GM23248 (cell line): ENCODE measurements around the gene CBX3. TPM values are rescaled to one million over a fixed set of nuclear protein-coding genes. Genes with fewer than 3 reads are reported as not detected.

Source experiments
- DNase-seq: peaks from one replicate; pipeline ENCODE4 v3.0.0-alpha.2; 2015
- H2AFZ ChIP-seq: fragments of 200-600 bp; sonication (generic); 2 replicates; pipeline ENCODE4 v1.6.1; 2016; ENCODE audit warnings: antibody characterized with exemption
- H3F3A ChIP-seq: fragments of 200-600 bp; sonication (generic); 2 replicates; pipeline ENCODE4 v1.6.1; 2016; ENCODE audit warnings: mild to moderate bottlenecking, antibody characterized with exemption, mixed run types; ENCODE audit not compliant: insufficient read depth
- H3K27ac ChIP-seq: fragments of 200-600 bp; sonication (generic); 2 replicates; pipeline ENCODE4 v1.5.1; 2016; ENCODE audit warnings: mild to moderate bottlenecking
- H3K27me3 ChIP-seq: fragments of 200-600 bp; sonication (generic); replicated peaks from 2 replicates; pipeline ENCODE4 v1.6.1; 2016; ENCODE audit warnings: mild to moderate bottlenecking; ENCODE audit not compliant: insufficient read depth
- H3K36me3 ChIP-seq: fragments of 200-600 bp; sonication (generic); 2 replicates; pipeline ENCODE4 v1.6.1; 2016; ENCODE audit warnings: low read depth, mild to moderate bottlenecking
- H3K4me1 ChIP-seq: fragments of 200-600 bp; sonication (generic); 2 replicates; pipeline ENCODE4 v1.6.1; 2016; ENCODE audit warnings: mild to moderate bottlenecking; ENCODE audit not compliant: insufficient read depth
- H3K4me2 ChIP-seq: fragments of 200-600 bp; sonication (generic); one replicate; pipeline ENCODE4 v1.6.1; 2016; ENCODE audit warnings: mild to moderate bottlenecking; ENCODE audit not compliant: unreplicated experiment
- H3K4me3 ChIP-seq: fragments of 200-600 bp; sonication (generic); 2 replicates; pipeline ENCODE4 v1.5.1; 2016; ENCODE audit warnings: mild to moderate bottlenecking
- H3K79me2 ChIP-seq: fragments of 200-600 bp; sonication (generic); 2 replicates; pipeline ENCODE4 v1.6.1; 2016; ENCODE audit warnings: mild to moderate bottlenecking; ENCODE audit not compliant: insufficient read depth
- H3K9ac ChIP-seq: fragments of 200-600 bp; sonication (generic); 2 replicates; pipeline ENCODE4 v1.6.1; 2016; ENCODE audit warnings: mild to moderate bottlenecking
- H3K9me2 ChIP-seq: fragments of 200-600 bp; sonication (generic); 2 replicates; pipeline ENCODE4 v1.6.1; 2016; ENCODE audit warnings: mixed run types, mild to moderate bottlenecking, moderate library complexity; ENCODE audit not compliant: insufficient read depth
- H3K9me3 ChIP-seq: fragments of 200-600 bp; sonication (generic); one replicate; pipeline ENCODE4 v1.6.1; 2017; ENCODE audit warnings: low read depth
- H4K20me1 ChIP-seq: fragments of 200-600 bp; sonication (generic); 2 replicates; pipeline ENCODE4 v1.6.0; 2016; ENCODE audit not compliant: insufficient read depth
- EZH2 ChIP-seq: fragments of 200-600 bp; sonication (generic); IDR thresholded peaks from 2 replicates; pipeline ENCODE4 v1.6.1; 2018; ENCODE audit warnings: antibody characterized with exemption, mild to moderate bottlenecking; ENCODE audit not compliant: insufficient read depth, poor library complexity, severe bottlenecking
- EZH2phosphoT487 ChIP-seq: fragments of 200-600 bp; sonication (generic); IDR thresholded peaks from 2 replicates; pipeline ENCODE4 v1.6.1; 2018; ENCODE audit warnings: antibody characterized with exemption, moderate library complexity, mild to moderate bottlenecking, low read depth; ENCODE audit not compliant: insufficient read depth
- WGBS, 2 experiments: methylation state at CpG; one replicate each; pipeline ENCODE4 v1.1.6; 2015 to 2017; ENCODE audit warnings: low lambda C conversion rate in 2 of 2, low coverage in 1 of 2; ENCODE audit errors: missing lambda C conversion rate in 2 of 2; 5-methylcytosine and 5-hydroxymethylcytosine counted together
- in situ Hi-C: fragments of 300-500 bp; cut with MboI; formaldehyde crosslinking; loops from 2 replicates; pipeline ENCODE4 v1.15.0; 2020
- polyA plus RNA-seq: library from polyadenylated mRNA; unstranded; fragments of >200 nt; fragmentation: Nextera tagmentation; extraction: Ambion mirVana; gene quantifications from 2 replicates; pipeline ENCODE4 v1.2.1, GENCODE V29; 2016
- total RNA-seq: library from RNA; depleted of rRNA; stranded (reverse); fragments of >200 nt; shearing (Covaris generic); gene quantifications from 2 replicates; pipeline ENCODE4 v1.2.3, GENCODE V29; 2014

The CBX3 gene
- total and polyA plus RNA-seq, 2 experiments from 2014 or later, result 73.3 to 122 TPM

- no peak for TF ChIP-seq EZH2phosphoT487
- no peak for TF ChIP-seq EZH2
- Histone ChIP-seq H3K79me2 (no peaks in the 10 kb centered on the region), H3K9me2 (no peaks in the 10 kb centered on the region), H3K9me3 (no peaks in the 10 kb centered on the region), H4K20me1 (no peaks in the 10 kb centered on the region), H3K4me1 (0 out of 2 replicates have a peak, but pooled peaks cover 4% of the 10 kb centered on the region), H3K4me3 (no peak overlapping the region), H3K36me3 (no peaks in the 10 kb centered on the region), H3K9ac (no peak overlapping the region), H3K27ac (no peak overlapping the region), H3K27me3 (no peaks in the 10 kb centered on the region), H3F3A (peaks cover 39% of the 10 kb centered on the region), H2AFZ (no peak overlapping the region), H3K4me2 (no peak overlapping the region)
- 75 to 80% methylated on average over 7 of the region's 7 CpGs for WGBS, 2 experiments
- in situ Hi-C loops, result no loop called here
- DNase-seq, result no peak
Measured at GRCh38 chr7:26178272-26178960, 23.1 kb upstream of the CBX3 start.

GRCh38 chr7:26179422-26179821 lies 22.1 kb upstream of the CBX3 start:
- Histone ChIP-seq H3F3A (peaks cover 49% of the 10 kb centered on the region), H3K9ac (no peak overlapping the region), H3K9me2 (no peaks in the 10 kb centered on the region), H3K36me3 (no peaks in the 10 kb centered on the region), H3K27me3 (no peaks in the 10 kb centered on the region), H3K27ac (no peak overlapping the region), H3K4me3 (no peak overlapping the region), H3K79me2 (no peaks in the 10 kb centered on the region), H3K4me1 (0 out of 2 replicates have a peak, but pooled peaks cover 4% of the 10 kb centered on the region), H3K4me2 (no peak overlapping the region), H3K9me3 (no peaks in the 10 kb centered on the region), H2AFZ (no peak overlapping the region), H4K20me1 (0 out of 2 replicates have a peak, but pooled peaks cover 2% of the 10 kb centered on the region)
- no peak for TF ChIP-seq EZH2phosphoT487
- no peak for TF ChIP-seq EZH2
- WGBS, 2 experiments, result 24 to 25% methylated on average over 5 of the region's 5 CpGs
- no peak for DNase-seq
- in situ Hi-C loops, result no loop called here

GRCh38 chr7:26179826-26180497 lies 21.6 kb upstream of the CBX3 start:
- Histone ChIP-seq H3K4me1 (0 out of 2 replicates have a peak, but pooled peaks cover 4% of the 10 kb centered on the region), H3K27ac (no peak overlapping the region), H2AFZ (no peak overlapping the region), H3K9me2 (no peaks in the 10 kb centered on the region), H3K36me3 (no peaks in the 10 kb centered on the region), H3K27me3 (no peaks in the 10 kb centered on the region), H3F3A (peaks cover 55% of the 10 kb centered on the region), H3K4me3 (no peak overlapping the region), H3K4me2 (no peak overlapping the region), H3K79me2 (no peaks in the 10 kb centered on the region), H3K9ac (no peak overlapping the region), H4K20me1 (0 out of 2 replicates have a peak, but pooled peaks cover 3% of the 10 kb centered on the region), H3K9me3 (no peaks in the 10 kb centered on the region)
- WGBS, 2 experiments, result 54 to 61% methylated on average over 8 of the region's 8 CpGs
- in situ Hi-C loops, result no loop called here
- no peak for DNase-seq
- TF ChIP-seq EZH2, result no peak
- TF ChIP-seq EZH2phosphoT487, result no peak

- H3K79me2 ChIP-seq, result no peaks in the 10 kb centered on the region
- H4K20me1 ChIP-seq, result 0 out of 2 replicates have a peak, but pooled peaks cover 3% of the 10 kb centered on the region
- 0 out of 2 replicates have a peak, but pooled peaks cover 4% of the 10 kb centered on the region for H3K4me1 ChIP-seq
- no peaks in the 10 kb centered on the region for H3K9me3 ChIP-seq
- no peaks in the 10 kb centered on the region; the same call in 1 of the 2 replicates for H3K36me3 ChIP-seq
- H3K9me2 ChIP-seq, result no peaks in the 10 kb centered on the region
- in situ Hi-C loops, result no loop called here
- WGBS, 2 experiments, result 52 to 54% methylated on average over 5 of the region's 5 CpGs
- TF ChIP-seq EZH2phosphoT487 (no peak), EZH2 (no peak)
- H3F3A ChIP-seq, result peaks cover 63% of the 10 kb centered on the region
- no peak overlapping the region for H3K9ac ChIP-seq
- DNase-seq, result no peak
- H2AFZ ChIP-seq, result no peak overlapping the region
- no peak overlapping the region for H3K4me2 ChIP-seq
- no peak overlapping the region for H3K27ac ChIP-seq
- H3K27me3 ChIP-seq, result no peaks in the 10 kb centered on the region
- H3K4me3 ChIP-seq, result no peak overlapping the region
Measured at GRCh38 chr7:26180792-26181198, 20.8 kb upstream of the CBX3 start.
